HPDE6-E6E7 (cell line): ENCODE measurements around the gene PANK4.

Experiments used
- DNase-seq: peaks from one replicate; pipeline ENCODE4 v3.0.0; 2011; ENCODE audit warnings: missing footprints; ENCODE audit errors: extremely low spot score

Gene PANK4

GRCh38 chr1:2497891-2498290 lies 28.5 kb downstream of the PANK4 start:
- DNase-seq = no peak

GRCh38 chr1:2496746-2497145 lies 29.6 kb downstream of the PANK4 start:
- DNase-seq = no peak

GRCh38 chr1:2496087-2496622 lies 30.2 kb downstream of the PANK4 start:
- DNase-seq = no peak

GRCh38 chr1:2495546-2495945 lies 30.9 kb downstream of the PANK4 start:
- DNase-seq = no peak

- DNase-seq = no peak
Measured at GRCh38 chr1:2495026-2495425, 31.4 kb downstream of the PANK4 start.

GRCh38 chr1:2494323-2494693 lies 32.1 kb downstream of the PANK4 start:
- DNase-seq = no peak

- no peak for DNase-seq
Measured at GRCh38 chr1:2493691-2494322, 32.6 kb downstream of the PANK4 start.

GRCh38 chr1:2493218-2493617 lies 33.2 kb downstream of the PANK4 start:
- DNase-seq = no peak

- DNase-seq = no peak
Measured at GRCh38 chr1:2492091-2492490, 34.3 kb downstream of the PANK4 start.

- DNase-seq = no peak
Measured at GRCh38 chr1:2489615-2490014, 36.8 kb downstream of the PANK4 start.

- DNase-seq = no peak
Measured at GRCh38 chr1:2488688-2489087, 37.7 kb downstream of the PANK4 start.

GRCh38 chr1:2486558-2486957 lies 39.8 kb downstream of the PANK4 start:
- DNase-seq = no peak

- DNase-seq = no peak
Measured at GRCh38 chr1:2486041-2486440, 40.4 kb downstream of the PANK4 start.

- no peak for DNase-seq
Measured at GRCh38 chr1:2483970-2484369, 42.4 kb downstream of the PANK4 start.

GRCh38 chr1:2483026-2483425 lies 43.4 kb downstream of the PANK4 start:
- no peak for DNase-seq

GRCh38 chr1:2482588-2482987 lies 43.8 kb downstream of the PANK4 start:
- DNase-seq = no peak

GRCh38 chr1:2481885-2482284 lies 44.5 kb downstream of the PANK4 start:
- no peak for DNase-seq

- no peak for DNase-seq
Measured at GRCh38 chr1:2480986-2481364, 45.4 kb downstream of the PANK4 start.

- no peak for DNase-seq
Measured at GRCh38 chr1:2480236-2480985, 46.0 kb downstream of the PANK4 start.

GRCh38 chr1:2479618-2480017 lies 46.8 kb downstream of the PANK4 start:
- DNase-seq = no peak

GRCh38 chr1:2479186-2479585 lies 47.2 kb downstream of the PANK4 start:
- no peak for DNase-seq

GRCh38 chr1:2477791-2478499 lies 48.5 kb downstream of the PANK4 start:
- no peak for DNase-seq

GRCh38 chr1:2477309-2477708 lies 49.1 kb downstream of the PANK4 start:
- DNase-seq = no peak
